CD8-positive, alpha-beta memory T cell (primary cell): Measurements from ENCODE around the gene DNAH3. TPM values are rescaled to one million over a fixed set of nuclear protein-coding genes. Genes with fewer than 3 reads are reported as not detected.

ENCODE experiments used
- CTCF ChIA-PET: fragments of 350-600 bp; sonication (Branson Sonifier 250); formaldehyde crosslinking; loops from one replicate; lab custom pipeline; 2021; ENCODE audit warnings: antibody characterized with exemption; lab: Charles Lee
- POLR2A ChIA-PET: fragments of 350-600 bp; sonication (Branson Sonifier 250); formaldehyde crosslinking; loops from one replicate; lab custom pipeline; 2021; ENCODE audit warnings: antibody characterized with exemption; lab: Charles Lee
- DNase-seq, 5 donors: peaks; one replicate each; pipeline versions ENCODE4 v3.0.0 to v3.0.0-alpha.2; 2020 to 2022; ENCODE audit warnings: mixed read lengths in 1 of 5
- H3K27ac ChIP-seq: one replicate; pipeline ENCODE4 v1.7.0; 2013; ENCODE audit warnings: low read depth, mild to moderate bottlenecking, low read length, moderate library complexity
- H3K27me3 ChIP-seq: 2 replicates; pipeline ENCODE4 v1.7.0; 2013; ENCODE audit warnings: low read length, mild to moderate bottlenecking; ENCODE audit not compliant: insufficient read depth, poor library complexity, severe bottlenecking
- H3K36me3 ChIP-seq: 2 replicates; pipeline ENCODE4 v1.7.0; 2013; ENCODE audit warnings: mild to moderate bottlenecking, low read length, moderate library complexity; ENCODE audit not compliant: insufficient read depth
- H3K4me1 ChIP-seq: 2 replicates; pipeline ENCODE4 v1.7.0; 2013; ENCODE audit warnings: mild to moderate bottlenecking, low read length, moderate library complexity; ENCODE audit not compliant: insufficient read depth
- H3K4me3 ChIP-seq: 2 replicates; pipeline ENCODE4 v1.7.0; 2013; ENCODE audit warnings: mild to moderate bottlenecking, low read length
- H3K9me3 ChIP-seq: 2 replicates; pipeline ENCODE4 v1.7.0; 2013; ENCODE audit warnings: mild to moderate bottlenecking, low read length
- H3K27ac Mint-ChIP-seq, 8 donors: one replicate each; pipeline ENCODE4 v1.8.0; 2020 to 2021; ENCODE audit warnings: mixed read lengths in 8 of 8, mild to moderate bottlenecking in 6 of 8, inconsistent platforms in 3 of 8, moderate library complexity in 3 of 8
- H3K27me3 Mint-ChIP-seq, 2 donors: one replicate each; pipeline ENCODE4 v1.8.0; 2020 to 2021; ENCODE audit warnings: mixed read lengths in 2 of 2, mild to moderate bottlenecking in 1 of 2, moderate library complexity in 1 of 2
- H3K36me3 Mint-ChIP-seq, 3 donors: one replicate each; pipeline ENCODE4 v1.8.0; 2020 to 2021; ENCODE audit warnings: mixed read lengths in 3 of 3, inconsistent platforms in 1 of 3, mild to moderate bottlenecking in 1 of 3
- H3K4me1 Mint-ChIP-seq, 3 donors: one replicate each; pipeline ENCODE4 v1.8.0; 2020 to 2021; ENCODE audit warnings: mixed read lengths in 3 of 3, inconsistent platforms in 1 of 3, mild to moderate bottlenecking in 1 of 3
- H3K4me3 Mint-ChIP-seq, 7 donors: one replicate each; pipeline ENCODE4 v1.8.0; 2020 to 2021; ENCODE audit warnings: mixed read lengths in 7 of 7, mild to moderate bottlenecking in 6 of 7, moderate library complexity in 4 of 7, inconsistent platforms in 2 of 7
- H3K9me3 Mint-ChIP-seq, 5 donors: one replicate each; pipeline ENCODE4 v1.8.0; 2020 to 2022; ENCODE audit warnings: mixed read lengths in 5 of 5, mild to moderate bottlenecking in 3 of 5, moderate library complexity in 2 of 5, inconsistent platforms in 1 of 5
- polyA plus RNA-seq: library from polyadenylated mRNA; unstranded; fragments of 300-500 nt; fragmentation: Illumina TruSeq; gene quantifications from one replicate; pipeline ENCODE4 v1.2.3, GENCODE V29; 2021
- total RNA-seq, 2 experiments: library from RNA; stranded (reverse); gene quantifications; one replicate each; pipeline ENCODE4 v1.2.3, GENCODE V29; 2021

DNAH3 gene
- total and polyA plus RNA-seq, 3 experiments from 2014 or later = not detected

DNA sequence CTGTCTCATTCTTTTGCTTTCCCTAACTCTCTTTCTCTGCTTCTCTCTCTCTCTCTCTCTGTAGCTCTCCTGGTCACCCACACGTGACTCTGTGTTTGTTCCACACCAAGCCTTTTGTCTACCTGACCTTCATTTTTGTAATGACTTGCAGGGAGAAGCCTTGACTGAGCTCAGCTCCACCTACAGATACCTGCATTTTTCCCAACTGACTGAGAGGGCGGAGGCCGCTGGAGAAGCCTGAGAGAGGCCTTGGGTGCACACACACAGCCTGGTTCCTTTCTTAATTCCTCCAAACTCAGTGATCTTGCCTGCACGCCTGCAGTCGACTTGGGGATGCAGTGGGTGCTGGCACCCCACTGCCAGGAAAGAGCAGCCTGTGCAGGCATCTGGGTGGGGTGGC is 181.3 kb downstream of the DNAH3 start:
- Histone ChIP-seq H3K27ac (no peak overlapping the region), H3K9me3 (no peaks in the 10 kb centered on the region), H3K4me3 (no peak overlapping the region), H3K36me3 (no peaks in the 10 kb centered on the region), H3K27me3 (no peaks in the 10 kb centered on the region), H3K4me1 (no peaks in the 10 kb centered on the region)
- POLR2A ChIA-PET = no interaction called here
- Mint-ChIP-seq H3K4me1 (no peaks in the 10 kb centered on the region), H3K27ac (no peak overlapping the region), H3K9me3 (no peaks in the 10 kb centered on the region), H3K4me3 (no peak overlapping the region), H3K27me3 (peaks cover 4 to 5% of the 10 kb centered on the region in 2 donors), H3K36me3 (no peaks in the 10 kb centered on the region)
- DNase-seq = no peak
- CTCF ChIA-PET = no interaction called here

DNA sequence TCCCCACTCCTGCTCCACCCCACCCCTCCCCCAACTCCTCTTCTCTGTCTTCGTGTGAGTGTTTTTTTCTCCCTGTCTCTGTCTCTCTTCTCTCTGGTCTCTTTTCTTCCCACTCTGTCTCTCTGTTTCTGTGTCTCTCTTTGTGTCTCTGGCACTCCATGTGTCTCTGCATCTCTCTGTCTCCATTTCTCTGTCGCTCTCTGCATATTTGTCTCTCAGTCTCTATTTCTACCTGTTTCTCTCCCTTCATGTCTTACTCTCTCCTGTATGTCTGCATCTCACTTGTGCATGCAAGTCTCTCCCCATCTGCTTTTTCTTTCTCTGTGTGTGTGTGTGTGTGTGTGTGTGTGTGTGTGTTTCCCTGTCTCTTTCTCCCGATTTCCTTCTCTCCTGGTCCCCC is 181.9 kb downstream of the DNAH3 start:
- no peak for DNase-seq
- Histone ChIP-seq H3K9me3 (no peaks in the 10 kb centered on the region), H3K36me3 (no peaks in the 10 kb centered on the region), H3K4me1 (no peaks in the 10 kb centered on the region), H3K27me3 (no peaks in the 10 kb centered on the region), H3K27ac (no peak overlapping the region), H3K4me3 (no peak overlapping the region)
- Mint-ChIP-seq H3K27me3 (peaks cover 4 to 5% of the 10 kb centered on the region in 2 donors), H3K27ac (no peak overlapping the region), H3K4me1 (no peaks in the 10 kb centered on the region), H3K36me3 (no peaks in the 10 kb centered on the region), H3K4me3 (no peak overlapping the region), H3K9me3 (no peaks in the 10 kb centered on the region)
- CTCF ChIA-PET = no interaction called here
- POLR2A ChIA-PET = no interaction called here

DNA sequence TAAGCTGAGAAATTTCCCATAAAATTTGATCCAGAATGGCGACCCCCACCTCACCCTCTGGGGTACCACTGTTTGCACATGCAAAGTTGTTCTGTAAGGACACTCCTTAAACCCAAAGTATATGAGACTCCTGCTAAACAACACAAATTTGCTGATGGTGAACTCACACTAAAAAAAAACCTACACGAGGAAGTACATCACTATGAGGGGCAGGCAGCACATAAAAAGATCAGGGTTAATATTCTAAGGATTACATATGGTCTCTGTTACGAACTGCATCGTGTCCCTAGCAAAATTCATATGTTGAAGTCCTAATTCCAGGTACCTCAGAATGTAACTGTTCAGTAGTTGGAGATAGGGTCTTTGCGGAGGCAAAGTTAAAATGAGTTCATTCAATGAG is 189.7 kb downstream of the DNAH3 start:
- POLR2A ChIA-PET = no interaction called here
- no peak overlapping the region for H3K4me3 Mint-ChIP-seq

DNA sequence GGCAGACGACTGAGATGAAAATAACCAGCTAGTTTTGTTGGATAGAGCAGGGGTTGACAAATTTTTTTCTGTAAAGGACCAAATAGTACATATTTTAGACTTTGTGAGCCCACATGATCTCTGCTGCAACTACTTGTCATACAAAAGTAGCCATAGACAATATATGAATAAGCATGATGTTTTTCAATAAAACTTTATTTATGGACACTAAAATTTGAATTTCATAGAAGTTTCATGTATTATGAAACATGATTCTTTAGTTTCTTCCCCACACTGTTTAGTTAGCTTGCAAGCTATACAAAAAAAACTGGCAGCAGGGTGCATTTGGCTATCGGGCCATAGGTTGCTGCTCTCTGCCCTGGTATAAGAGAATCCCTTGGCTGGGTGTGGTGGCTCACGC is 193.5 kb downstream of the DNAH3 start:
- ChIA-PET POLR2A (no interaction called here), CTCF (no interaction called here)
- no peak overlapping the region for H3K4me3 Mint-ChIP-seq
- no peaks in the 10 kb centered on the region for H3K4me1 Mint-ChIP-seq
- H3K9me3 Mint-ChIP-seq = no peaks in the 10 kb centered on the region
- no peaks in the 10 kb centered on the region for H3K36me3 Mint-ChIP-seq
- peaks cover 0 to 8% of the 10 kb centered on the region in 2 donors for H3K27me3 Mint-ChIP-seq
- no peak for DNase-seq
- Histone ChIP-seq H3K9me3 (no peaks in the 10 kb centered on the region), H3K4me3 (no peak overlapping the region), H3K27me3 (no peaks in the 10 kb centered on the region), H3K36me3 (no peaks in the 10 kb centered on the region), H3K4me1 (no peaks in the 10 kb centered on the region), H3K27ac (no peak overlapping the region)
- H3K27ac Mint-ChIP-seq = peak overlapping the region in 2 of 8 donors; percentile 47 to 60

More for the DNA sequence above, 189.7 kb downstream of the DNAH3 start:
- H3K36me3 ChIP-seq = no peaks in the 10 kb centered on the region
- no peak overlapping the region for H3K4me3 ChIP-seq
- Mint-ChIP-seq H3K27me3 (peaks cover 0 to 3% of the 10 kb centered on the region in 2 donors), H3K4me1 (no peaks in the 10 kb centered on the region), H3K27ac (no peak overlapping the region), H3K9me3 (no peaks in the 10 kb centered on the region), H3K36me3 (no peaks in the 10 kb centered on the region)
- DNase-seq = no peak
- no peak overlapping the region for H3K27ac ChIP-seq
- no peaks in the 10 kb centered on the region for H3K9me3 ChIP-seq
- no peaks in the 10 kb centered on the region for H3K4me1 ChIP-seq
- CTCF ChIA-PET = no interaction called here
- no peaks in the 10 kb centered on the region for H3K27me3 ChIP-seq

DNA sequence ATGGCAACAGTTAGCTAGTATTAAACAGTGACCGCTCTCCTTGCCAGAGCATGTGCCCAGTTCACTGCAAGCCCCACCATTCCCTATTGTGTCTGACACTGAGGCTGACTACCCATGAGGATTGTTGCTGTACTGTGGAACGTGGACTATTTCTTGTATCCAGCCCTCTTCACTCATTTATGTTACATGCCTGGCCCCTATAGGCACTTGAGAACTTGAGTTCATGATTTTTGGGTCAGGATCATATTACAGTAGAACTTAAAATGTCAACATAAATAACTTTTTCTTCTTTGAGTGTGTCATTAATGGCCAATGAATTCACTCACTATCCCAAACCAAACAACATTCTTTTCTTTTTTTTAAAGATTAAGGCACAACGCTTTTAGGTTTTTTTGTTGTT is 194.3 kb downstream of the DNAH3 start:
- H3K4me3 ChIP-seq = no peak overlapping the region
- no peaks in the 10 kb centered on the region for H3K9me3 ChIP-seq
- peaks cover 0 to 9% of the 10 kb centered on the region in 2 donors for H3K27me3 Mint-ChIP-seq
- no peak overlapping the region for H3K27ac ChIP-seq
- H3K27me3 ChIP-seq = no peaks in the 10 kb centered on the region
- no peaks in the 10 kb centered on the region for H3K4me1 Mint-ChIP-seq
- H3K36me3 Mint-ChIP-seq = no peaks in the 10 kb centered on the region
- H3K9me3 Mint-ChIP-seq = no peaks in the 10 kb centered on the region
- CTCF ChIA-PET = no interaction called here
- no peak overlapping the region for H3K27ac Mint-ChIP-seq
- no peaks in the 10 kb centered on the region for H3K4me1 ChIP-seq
- H3K36me3 ChIP-seq = no peaks in the 10 kb centered on the region
- H3K4me3 Mint-ChIP-seq = no peak overlapping the region
- POLR2A ChIA-PET = no interaction called here
- DNase-seq = no peak

DNA sequence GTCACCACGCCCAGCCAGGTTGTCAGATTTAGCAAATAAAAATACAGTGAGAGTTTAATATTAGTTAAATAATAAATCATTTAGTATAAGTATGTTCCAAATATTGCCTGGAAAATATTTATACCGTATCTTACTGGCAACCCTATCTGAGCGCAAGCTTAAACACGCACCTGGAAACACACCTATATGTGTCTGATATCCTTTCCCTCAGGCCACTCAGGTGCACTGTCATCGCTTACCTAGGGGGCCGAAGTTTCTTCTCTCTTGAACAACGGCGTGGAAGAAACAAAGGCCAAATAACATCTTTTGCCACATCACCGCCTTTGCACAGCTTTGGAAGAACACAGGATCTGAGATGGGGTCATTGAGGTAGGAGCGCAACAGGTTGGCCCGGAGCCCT is 196.1 kb downstream of the DNAH3 start:
- Mint-ChIP-seq H3K27ac (peak overlapping the region in 2 of 8 donors; percentile 52 to 57), H3K36me3 (no peaks in the 10 kb centered on the region), H3K27me3 (peaks cover 1 to 9% of the 10 kb centered on the region in 2 donors), H3K4me1 (no peaks in the 10 kb centered on the region), H3K4me3 (no peak overlapping the region), H3K9me3 (no peaks in the 10 kb centered on the region)
- Histone ChIP-seq H3K4me1 (no peaks in the 10 kb centered on the region), H3K9me3 (no peaks in the 10 kb centered on the region), H3K27ac (no peak overlapping the region), H3K27me3 (no peaks in the 10 kb centered on the region), H3K36me3 (no peaks in the 10 kb centered on the region), H3K4me3 (no peak overlapping the region)
- ChIA-PET CTCF (no interaction called here), POLR2A (no interaction called here)
- DNase-seq = no peak

DNA sequence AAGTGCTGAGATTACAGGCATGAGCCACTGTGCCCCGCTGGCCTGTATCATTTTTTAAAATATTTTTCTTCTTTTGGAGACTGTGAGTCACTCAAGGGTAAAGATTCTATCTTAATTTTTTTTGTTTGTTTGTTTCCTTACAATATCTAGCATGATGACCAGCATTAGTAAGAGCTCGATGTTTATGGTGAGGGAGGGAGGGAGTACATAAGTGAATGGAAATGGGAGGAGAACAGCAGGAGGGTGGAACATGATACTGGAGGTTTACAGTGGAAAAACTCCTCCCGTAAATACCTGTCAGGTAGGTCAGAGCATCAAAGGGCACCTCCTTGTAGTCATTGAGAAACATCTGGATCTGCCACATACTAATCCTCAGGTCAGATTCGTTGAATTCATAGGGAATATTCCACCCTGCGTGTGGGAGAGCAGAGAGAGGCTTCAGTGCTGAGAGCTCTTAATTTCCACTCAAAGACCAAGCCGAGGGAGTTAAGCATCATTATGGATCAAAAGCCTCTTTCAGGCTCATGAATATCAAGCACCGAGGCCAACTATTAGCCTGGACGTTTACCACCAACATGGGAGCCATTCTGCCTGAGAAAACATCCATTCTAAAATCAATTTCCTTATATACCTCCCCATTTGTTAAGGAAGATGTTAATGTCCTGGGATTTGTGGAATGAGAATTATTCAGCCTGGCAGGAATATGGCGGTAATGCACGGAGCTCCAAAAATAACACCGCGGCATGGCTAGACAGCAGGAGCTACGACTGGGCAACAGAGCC is 198.3 kb downstream of the DNAH3 start:
- Histone ChIP-seq H3K27me3 (no peaks in the 10 kb centered on the region), H3K9me3 (no peaks in the 10 kb centered on the region), H3K27ac (no peak overlapping the region), H3K4me3 (no peak overlapping the region), H3K36me3 (no peaks in the 10 kb centered on the region), H3K4me1 (no peaks in the 10 kb centered on the region)
- ChIA-PET POLR2A (no interaction called here), CTCF (no interaction called here)
- Mint-ChIP-seq H3K9me3 (no peaks in the 10 kb centered on the region), H3K4me1 (no peaks in the 10 kb centered on the region), H3K27me3 (peaks cover 3 to 9% of the 10 kb centered on the region in 2 donors), H3K36me3 (no peaks in the 10 kb centered on the region), H3K4me3 (no peak overlapping the region), H3K27ac (no peak overlapping the region)
- no peak for DNase-seq

DNA sequence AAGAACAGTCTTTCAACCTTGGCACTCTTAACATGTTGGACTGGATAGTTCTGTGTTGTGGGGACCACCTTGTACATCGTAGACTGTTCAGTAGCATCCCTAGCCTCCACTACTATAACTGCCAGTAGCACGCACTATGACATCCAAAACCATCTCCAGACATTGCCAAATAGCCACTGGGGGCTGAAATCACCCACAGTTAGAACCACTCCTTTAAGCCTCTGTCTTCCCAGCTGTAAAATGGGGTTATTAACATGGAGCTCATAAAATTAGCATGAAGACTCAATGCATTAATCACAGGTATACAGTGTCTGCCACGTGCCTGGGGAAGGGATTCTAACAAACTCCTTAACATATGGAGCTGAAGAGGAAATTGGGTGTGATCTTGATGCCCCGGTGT is 200.4 kb downstream of the DNAH3 start:
- Mint-ChIP-seq H3K4me3 (no peak overlapping the region), H3K9me3 (no peaks in the 10 kb centered on the region), H3K27me3 (peaks cover 3 to 7% of the 10 kb centered on the region in 2 donors), H3K36me3 (no peaks in the 10 kb centered on the region), H3K27ac (no peak overlapping the region), H3K4me1 (no peaks in the 10 kb centered on the region)
- Histone ChIP-seq H3K4me3 (no peak overlapping the region), H3K27ac (no peak overlapping the region), H3K9me3 (no peaks in the 10 kb centered on the region), H3K4me1 (no peaks in the 10 kb centered on the region), H3K27me3 (no peaks in the 10 kb centered on the region), H3K36me3 (no peaks in the 10 kb centered on the region)
- DNase-seq = no peak
- ChIA-PET POLR2A (no interaction called here), CTCF (no interaction called here)
